T-helper 2 cell treated with Interferon-gamma antibody and Interleukin-4, amounts not matched to agents 5 μg/mL and 100 μg/mL, for 36 hours (primary cell): Measurements from ENCODE around the gene MAGEA4.
"Not testable (repeated sequence)": the region's sequence is repeated elsewhere in the genome, so short reads cannot be mapped to it uniquely, and the experiment has no call there.

Experiments
- DNase-seq: peaks from one replicate; pipeline ENCODE4 v3.0.0; 2021; ENCODE audit warnings: low spot score
- H3K27ac Mint-ChIP-seq: one replicate; pipeline ENCODE4 v1.8.0; 2021; ENCODE audit warnings: mild to moderate bottlenecking, mixed read lengths
- H3K27me3 Mint-ChIP-seq: one replicate; pipeline ENCODE4 v1.8.0; 2021; ENCODE audit warnings: low read depth, mixed read lengths
- H3K36me3 Mint-ChIP-seq: one replicate; pipeline ENCODE4 v1.8.0; 2021; ENCODE audit warnings: low read depth, mixed read lengths
- H3K4me1 Mint-ChIP-seq: one replicate; pipeline ENCODE4 v1.8.0; 2021; ENCODE audit warnings: low read depth, mixed read lengths
- H3K4me3 Mint-ChIP-seq: one replicate; pipeline ENCODE4 v1.8.0; 2022; ENCODE audit warnings: mild to moderate bottlenecking, moderate library complexity, mixed read lengths
- H3K9me3 Mint-ChIP-seq: one replicate; pipeline ENCODE4 v1.8.0; 2021; ENCODE audit warnings: mixed read lengths

Gene MAGEA4

GRCh38 chrX:151912221-151912620 lies 468 bp upstream of the MAGEA4 start:
- no peaks in the 10 kb centered on the region for H3K27me3 Mint-ChIP-seq
- no peak overlapping the region for H3K4me3 Mint-ChIP-seq
- no peaks in the 10 kb centered on the region for H3K36me3 Mint-ChIP-seq
- no peak for DNase-seq
- no peaks in the 10 kb centered on the region for H3K9me3 Mint-ChIP-seq
- no peaks in the 10 kb centered on the region for H3K4me1 Mint-ChIP-seq
- no peak overlapping the region for H3K27ac Mint-ChIP-seq

- DNase-seq, H3K9me3 Mint-ChIP-seq, H3K36me3 Mint-ChIP-seq, H3K4me3 Mint-ChIP-seq, H3K27ac Mint-ChIP-seq, H3K27me3 Mint-ChIP-seq, H3K4me1 Mint-ChIP-seq: not testable (repeated sequence)
Measured at GRCh38 chrX:151918736-151919135, 6.0 kb downstream of the MAGEA4 start.

GRCh38 chrX:151919610-151920009 lies 6.9 kb downstream of the MAGEA4 start:
- Mint-ChIP-seq H3K4me1 (no peaks in the 10 kb centered on the region), H3K4me3 (no peak overlapping the region), H3K9me3 (no peaks in the 10 kb centered on the region), H3K27ac (no peak overlapping the region), H3K36me3 (no peaks in the 10 kb centered on the region), H3K27me3 (no peaks in the 10 kb centered on the region)
- no peak for DNase-seq

GRCh38 chrX:151920101-151920500 lies 7.4 kb downstream of the MAGEA4 start:
- no peaks in the 10 kb centered on the region for H3K4me1 Mint-ChIP-seq
- no peaks in the 10 kb centered on the region for H3K36me3 Mint-ChIP-seq
- no peaks in the 10 kb centered on the region for H3K9me3 Mint-ChIP-seq
- H3K27ac Mint-ChIP-seq, result no peak overlapping the region
- no peaks in the 10 kb centered on the region for H3K27me3 Mint-ChIP-seq
- DNase-seq, result no peak
- no peak overlapping the region for H3K4me3 Mint-ChIP-seq

- no peaks in the 10 kb centered on the region for H3K4me1 Mint-ChIP-seq
- no peaks in the 10 kb centered on the region for H3K27me3 Mint-ChIP-seq
- no peak overlapping the region for H3K27ac Mint-ChIP-seq
- H3K4me3 Mint-ChIP-seq, result no peak overlapping the region
- no peaks in the 10 kb centered on the region for H3K9me3 Mint-ChIP-seq
- DNase-seq, result no peak
- H3K36me3 Mint-ChIP-seq, result no peaks in the 10 kb centered on the region
Measured at GRCh38 chrX:151920530-151920929, 7.8 kb downstream of the MAGEA4 start.

GRCh38 chrX:151921292-151921691 lies 8.6 kb downstream of the MAGEA4 start:
- H3K4me3 Mint-ChIP-seq, result no peak overlapping the region
- no peak for DNase-seq
- no peak overlapping the region for H3K27ac Mint-ChIP-seq
- H3K9me3 Mint-ChIP-seq, result no peaks in the 10 kb centered on the region
- no peaks in the 10 kb centered on the region for H3K4me1 Mint-ChIP-seq
- H3K27me3 Mint-ChIP-seq, result no peaks in the 10 kb centered on the region
- no peaks in the 10 kb centered on the region for H3K36me3 Mint-ChIP-seq

- Mint-ChIP-seq H3K9me3 (no peaks in the 10 kb centered on the region), H3K27ac (no peak overlapping the region), H3K27me3 (no peaks in the 10 kb centered on the region), H3K36me3 (no peaks in the 10 kb centered on the region), H3K4me1 (no peaks in the 10 kb centered on the region), H3K4me3 (no peak overlapping the region)
- DNase-seq, result no peak
Measured at GRCh38 chrX:151921866-151922265, 9.2 kb downstream of the MAGEA4 start.

GRCh38 chrX:151922692-151923091 lies 10.0 kb downstream of the MAGEA4 start:
- H3K4me1 Mint-ChIP-seq, result no peaks in the 10 kb centered on the region
- H3K36me3 Mint-ChIP-seq, result no peaks in the 10 kb centered on the region
- H3K27me3 Mint-ChIP-seq, result no peaks in the 10 kb centered on the region
- no peak for DNase-seq
- H3K4me3 Mint-ChIP-seq, result no peak overlapping the region
- H3K27ac Mint-ChIP-seq, result no peak overlapping the region
- no peaks in the 10 kb centered on the region for H3K9me3 Mint-ChIP-seq

- Mint-ChIP-seq H3K36me3 (no peaks in the 10 kb centered on the region), H3K27ac (no peak overlapping the region), H3K27me3 (no peaks in the 10 kb centered on the region), H3K4me3 (no peak overlapping the region), H3K9me3 (no peaks in the 10 kb centered on the region), H3K4me1 (no peaks in the 10 kb centered on the region)
- no peak for DNase-seq
Measured at GRCh38 chrX:151923648-151924047, 11.0 kb downstream of the MAGEA4 start.

GRCh38 chrX:151929126-151929525 lies 16.4 kb downstream of the MAGEA4 start:
- no peak for DNase-seq
- Mint-ChIP-seq H3K27ac (no peak overlapping the region), H3K9me3 (no peaks in the 10 kb centered on the region), H3K4me3 (no peak overlapping the region), H3K27me3 (no peaks in the 10 kb centered on the region), H3K36me3 (no peaks in the 10 kb centered on the region), H3K4me1 (no peaks in the 10 kb centered on the region)

GRCh38 chrX:151935358-151935757 lies 22.7 kb downstream of the MAGEA4 start:
- H3K4me3 Mint-ChIP-seq, result no peak overlapping the region
- H3K27me3 Mint-ChIP-seq, result no peaks in the 10 kb centered on the region
- H3K27ac Mint-ChIP-seq, result no peak overlapping the region
- DNase-seq, result no peak
- H3K36me3 Mint-ChIP-seq, result no peaks in the 10 kb centered on the region
- no peaks in the 10 kb centered on the region for H3K4me1 Mint-ChIP-seq
- no peaks in the 10 kb centered on the region for H3K9me3 Mint-ChIP-seq

- no peak for DNase-seq
- no peak overlapping the region for H3K4me3 Mint-ChIP-seq
- no peaks in the 10 kb centered on the region for H3K9me3 Mint-ChIP-seq
- no peaks in the 10 kb centered on the region for H3K36me3 Mint-ChIP-seq
- no peaks in the 10 kb centered on the region for H3K27me3 Mint-ChIP-seq
- H3K4me1 Mint-ChIP-seq, result no peaks in the 10 kb centered on the region
- H3K27ac Mint-ChIP-seq, result no peak overlapping the region
Measured at GRCh38 chrX:151938172-151938571, 25.5 kb downstream of the MAGEA4 start.

GRCh38 chrX:151954730-151955129 lies 42.0 kb downstream of the MAGEA4 start:
- Mint-ChIP-seq H3K4me1 (no peaks in the 10 kb centered on the region), H3K27ac (no peak overlapping the region), H3K36me3 (no peaks in the 10 kb centered on the region), H3K9me3 (no peaks in the 10 kb centered on the region), H3K27me3 (no peaks in the 10 kb centered on the region), H3K4me3 (no peak overlapping the region)
- no peak for DNase-seq

- Mint-ChIP-seq H3K27me3 (no peaks in the 10 kb centered on the region), H3K9me3 (no peaks in the 10 kb centered on the region), H3K36me3 (no peaks in the 10 kb centered on the region), H3K4me1 (no peaks in the 10 kb centered on the region), H3K27ac (no peak overlapping the region), H3K4me3 (no peak overlapping the region)
- no peak for DNase-seq
Measured at GRCh38 chrX:151958101-151958500, 45.4 kb downstream of the MAGEA4 start.

- Mint-ChIP-seq H3K4me1 (no peaks in the 10 kb centered on the region), H3K36me3 (no peaks in the 10 kb centered on the region), H3K9me3 (no peaks in the 10 kb centered on the region), H3K4me3 (no peak overlapping the region), H3K27me3 (no peaks in the 10 kb centered on the region), H3K27ac (no peak overlapping the region)
- no peak for DNase-seq
Measured at GRCh38 chrX:151962034-151962433, 49.3 kb downstream of the MAGEA4 start.
